Neural cell (in vitro differentiated cells): ENCODE results near the gene C1orf210. TPM values are rescaled to one million over a fixed set of nuclear protein-coding genes. Genes with fewer than 3 reads are reported as not detected.

Source experiments
- H2AFZ ChIP-seq: fragments of 200-600, 300-800 bp; sonication (generic), shearing (Covaris generic); 2 replicates; pipeline ENCODE4 v1.6.0; 2014; ENCODE audit warnings: low read depth, mild to moderate bottlenecking, antibody characterized with exemption, low read length, moderate library complexity
- H3F3A ChIP-seq: fragments of 200-600 bp; shearing (Covaris generic); 2 replicates; pipeline ENCODE4 v1.6.1; 2016; ENCODE audit warnings: mild to moderate bottlenecking, moderate library complexity, mixed read lengths, antibody characterized with exemption, low read length; ENCODE audit not compliant: insufficient read depth, poor library complexity, severe bottlenecking
- H3K27ac ChIP-seq: fragments of 200-600, 300-800 bp; sonication (generic), shearing (Covaris generic); 2 replicates; pipeline ENCODE4 v1.5.1; 2014; ENCODE audit warnings: mild to moderate bottlenecking, low read length, moderate library complexity
- H3K27me3 ChIP-seq: fragments of 300-800, 200-600 bp; sonication (generic), shearing (Covaris generic); 2 replicates; pipeline ENCODE4 v1.6.0; 2014; ENCODE audit warnings: mild to moderate bottlenecking, low read depth, low read length, moderate library complexity; ENCODE audit not compliant: insufficient read depth
- H3K36me3 ChIP-seq: fragments of 300-800, 200-600 bp; sonication (generic), shearing (Covaris generic); 2 replicates; pipeline ENCODE4 v1.5.1; 2014; ENCODE audit warnings: mild to moderate bottlenecking, antibody characterized with exemption, low read length, moderate library complexity; ENCODE audit not compliant: insufficient read depth
- H3K4me2 ChIP-seq: fragments of 300-800, 200-600 bp; sonication (generic), shearing (Covaris generic); 2 replicates; pipeline ENCODE4 v1.6.0; 2014; ENCODE audit warnings: mild to moderate bottlenecking, low read length
- H3K4me3 ChIP-seq: fragments of 300-800, 200-600 bp; sonication (generic), shearing (Covaris generic); 2 replicates; pipeline ENCODE4 v1.5.1; 2014; ENCODE audit warnings: mild to moderate bottlenecking, low read length, moderate library complexity
- H3K79me2 ChIP-seq: fragments of 200-600 bp; shearing (Covaris generic); replicated peaks from 2 replicates; pipeline ENCODE4 v1.6.0; 2014; ENCODE audit warnings: mild to moderate bottlenecking, low read length, moderate library complexity; ENCODE audit not compliant: insufficient read depth
- H3K9ac ChIP-seq: fragments of 300-800, 200-600 bp; sonication (generic), shearing (Covaris generic); 2 replicates; pipeline ENCODE4 v1.6.1; 2016; ENCODE audit warnings: mild to moderate bottlenecking, low read length, mixed read lengths
- H3K9me2 ChIP-seq: fragments of 200-600 bp; shearing (Covaris generic); 2 replicates; pipeline ENCODE4 v1.6.1; 2016; ENCODE audit warnings: mild to moderate bottlenecking, low read length, mixed read lengths; ENCODE audit not compliant: insufficient read depth
- H3K9me3 ChIP-seq: fragments of 200-600, 300-800 bp; sonication (generic), shearing (Covaris generic); 2 replicates; pipeline ENCODE4 v1.6.1; 2016; ENCODE audit warnings: mild to moderate bottlenecking, mixed run types, low read length, moderate library complexity, mixed read lengths
- H4K20me1 ChIP-seq: fragments of 200-600 bp; shearing (Covaris generic); 2 replicates; pipeline ENCODE4 v1.6.1; 2016; ENCODE audit warnings: mild to moderate bottlenecking, mixed run types; ENCODE audit not compliant: insufficient read depth
- EP300 ChIP-seq: fragments of 450-650 bp; conservative IDR thresholded peaks from 2 replicates; pipeline ENCODE4 v1.6.1; 2014; ENCODE audit warnings: antibody characterized with exemption, mild to moderate bottlenecking, moderate library complexity; ENCODE audit not compliant: poor library complexity, severe bottlenecking
- EZH2 ChIP-seq: fragments of 200-600, 300-800 bp; shearing (Covaris generic), sonication (generic); IDR thresholded peaks from 2 replicates; pipeline ENCODE4 v1.6.1; 2014; ENCODE audit warnings: antibody characterized with exemption, low read length, borderline replicate concordance, mild to moderate bottlenecking; ENCODE audit not compliant: insufficient read depth, poor library complexity, severe bottlenecking
- MXI1 ChIP-seq: fragments of 450-650 bp; conservative IDR thresholded peaks from 2 replicates; pipeline ENCODE4 v1.6.1; 2014; ENCODE audit warnings: antibody characterized with exemption, mild to moderate bottlenecking; ENCODE audit not compliant: poor library complexity, severe bottlenecking
- POLR2AphosphoS5 ChIP-seq: IDR thresholded peaks from 2 replicates; pipeline ENCODE4 v1.6.1; 2012
- RAD21 ChIP-seq: fragments of 450-650 bp; conservative IDR thresholded peaks from 2 replicates; pipeline ENCODE4 v1.6.1; 2014; ENCODE audit warnings: antibody characterized with exemption, mild to moderate bottlenecking, moderate library complexity
- SMC3 ChIP-seq: fragments of 450-650 bp; conservative IDR thresholded peaks from 2 replicates; pipeline ENCODE4 v1.6.1; 2014; ENCODE audit warnings: antibody characterized with exemption, mild to moderate bottlenecking, moderate library complexity; ENCODE audit not compliant: poor library complexity
- TAF1 ChIP-seq: IDR thresholded peaks from 2 replicates; pipeline ENCODE4 v1.6.1; 2012; ENCODE audit warnings: low read depth
- polyA plus RNA-seq: library from polyadenylated mRNA; depleted of rRNA; stranded (reverse); fragments of >200 nt; gene quantifications from 2 replicates; pipeline ENCODE4 v1.2.3, GENCODE V29; 2014
- TF ChIP-seq, protein P1 (sequence below): fragments of 450-650 bp; IDR thresholded peaks from 2 replicates; pipeline ENCODE4 v1.5.1; 2014; ENCODE audit warnings: antibody characterized with exemption, mild to moderate bottlenecking, moderate library complexity; ENCODE audit not compliant: poor library complexity, severe bottlenecking
- TF ChIP-seq, protein P2 (sequence below): IDR thresholded peaks from 2 replicates; pipeline ENCODE4 v1.6.1; 2012; ENCODE audit warnings: borderline replicate concordance

Gene C1orf210
- polyA plus RNA-seq, 1 donor from 2014 or later = not detected

DNA sequence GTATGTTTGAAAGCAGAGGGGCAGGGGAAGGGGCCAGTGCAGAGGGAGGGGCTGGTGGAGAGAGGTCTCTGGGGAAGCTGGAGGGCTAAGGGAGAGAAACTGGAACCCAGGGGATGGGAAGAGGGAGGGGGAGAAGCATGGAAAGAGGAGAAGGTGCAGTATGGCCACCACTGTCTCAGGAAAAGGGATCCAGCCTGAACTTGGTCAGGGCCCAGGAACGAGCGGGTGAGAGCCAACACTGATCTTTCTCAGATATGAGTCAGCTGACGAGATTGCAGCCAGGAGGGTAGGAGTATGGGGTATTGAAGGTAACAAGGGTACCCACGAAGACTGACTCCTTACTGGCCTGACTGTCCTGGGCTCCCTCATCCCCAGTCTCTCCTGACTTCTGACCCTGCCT is 33.5 kb upstream of the C1orf210 start:
- Histone ChIP-seq H3K27me3 (no peaks in the 10 kb centered on the region), H3K4me2 (no peak overlapping the region), H2AFZ (no peak overlapping the region), H3K9me2 (no peaks in the 10 kb centered on the region), H3K27ac (no peak overlapping the region), H3F3A (no peaks in the 10 kb centered on the region), H3K9me3 (no peaks in the 10 kb centered on the region), H3K36me3 (no peaks in the 10 kb centered on the region), H3K4me3 (no peak overlapping the region), H3K79me2 (no peaks in the 10 kb centered on the region), H4K20me1 (no peaks in the 10 kb centered on the region), H3K9ac (no peak overlapping the region)
- TF ChIP-seq TAF1 (no peak), POLR2AphosphoS5 (no peak), EP300 (no peak), RAD21 (no peak), MXI1 (no peak), SMC3 (no peak), EZH2 (no peak)
- TF ChIP-seq, protein P1, sequence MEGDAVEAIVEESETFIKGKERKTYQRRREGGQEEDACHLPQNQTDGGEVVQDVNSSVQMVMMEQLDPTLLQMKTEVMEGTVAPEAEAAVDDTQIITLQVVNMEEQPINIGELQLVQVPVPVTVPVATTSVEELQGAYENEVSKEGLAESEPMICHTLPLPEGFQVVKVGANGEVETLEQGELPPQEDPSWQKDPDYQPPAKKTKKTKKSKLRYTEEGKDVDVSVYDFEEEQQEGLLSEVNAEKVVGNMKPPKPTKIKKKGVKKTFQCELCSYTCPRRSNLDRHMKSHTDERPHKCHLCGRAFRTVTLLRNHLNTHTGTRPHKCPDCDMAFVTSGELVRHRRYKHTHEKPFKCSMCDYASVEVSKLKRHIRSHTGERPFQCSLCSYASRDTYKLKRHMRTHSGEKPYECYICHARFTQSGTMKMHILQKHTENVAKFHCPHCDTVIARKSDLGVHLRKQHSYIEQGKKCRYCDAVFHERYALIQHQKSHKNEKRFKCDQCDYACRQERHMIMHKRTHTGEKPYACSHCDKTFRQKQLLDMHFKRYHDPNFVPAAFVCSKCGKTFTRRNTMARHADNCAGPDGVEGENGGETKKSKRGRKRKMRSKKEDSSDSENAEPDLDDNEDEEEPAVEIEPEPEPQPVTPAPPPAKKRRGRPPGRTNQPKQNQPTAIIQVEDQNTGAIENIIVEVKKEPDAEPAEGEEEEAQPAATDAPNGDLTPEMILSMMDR = no peak
- TF ChIP-seq, protein P2, sequence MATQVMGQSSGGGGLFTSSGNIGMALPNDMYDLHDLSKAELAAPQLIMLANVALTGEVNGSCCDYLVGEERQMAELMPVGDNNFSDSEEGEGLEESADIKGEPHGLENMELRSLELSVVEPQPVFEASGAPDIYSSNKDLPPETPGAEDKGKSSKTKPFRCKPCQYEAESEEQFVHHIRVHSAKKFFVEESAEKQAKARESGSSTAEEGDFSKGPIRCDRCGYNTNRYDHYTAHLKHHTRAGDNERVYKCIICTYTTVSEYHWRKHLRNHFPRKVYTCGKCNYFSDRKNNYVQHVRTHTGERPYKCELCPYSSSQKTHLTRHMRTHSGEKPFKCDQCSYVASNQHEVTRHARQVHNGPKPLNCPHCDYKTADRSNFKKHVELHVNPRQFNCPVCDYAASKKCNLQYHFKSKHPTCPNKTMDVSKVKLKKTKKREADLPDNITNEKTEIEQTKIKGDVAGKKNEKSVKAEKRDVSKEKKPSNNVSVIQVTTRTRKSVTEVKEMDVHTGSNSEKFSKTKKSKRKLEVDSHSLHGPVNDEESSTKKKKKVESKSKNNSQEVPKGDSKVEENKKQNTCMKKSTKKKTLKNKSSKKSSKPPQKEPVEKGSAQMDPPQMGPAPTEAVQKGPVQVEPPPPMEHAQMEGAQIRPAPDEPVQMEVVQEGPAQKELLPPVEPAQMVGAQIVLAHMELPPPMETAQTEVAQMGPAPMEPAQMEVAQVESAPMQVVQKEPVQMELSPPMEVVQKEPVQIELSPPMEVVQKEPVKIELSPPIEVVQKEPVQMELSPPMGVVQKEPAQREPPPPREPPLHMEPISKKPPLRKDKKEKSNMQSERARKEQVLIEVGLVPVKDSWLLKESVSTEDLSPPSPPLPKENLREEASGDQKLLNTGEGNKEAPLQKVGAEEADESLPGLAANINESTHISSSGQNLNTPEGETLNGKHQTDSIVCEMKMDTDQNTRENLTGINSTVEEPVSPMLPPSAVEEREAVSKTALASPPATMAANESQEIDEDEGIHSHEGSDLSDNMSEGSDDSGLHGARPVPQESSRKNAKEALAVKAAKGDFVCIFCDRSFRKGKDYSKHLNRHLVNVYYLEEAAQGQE = no peak

GRCh38 chr1:43317817-43318471 is 32.6 kb upstream of the C1orf210 start:
- no peaks in the 10 kb centered on the region for H3F3A ChIP-seq
- no peaks in the 10 kb centered on the region for H3K36me3 ChIP-seq
- no peak overlapping the region for H3K4me2 ChIP-seq
- H2AFZ ChIP-seq = no peak overlapping the region
- H3K27ac ChIP-seq = no peak overlapping the region
- H3K79me2 ChIP-seq = no peaks in the 10 kb centered on the region
- H4K20me1 ChIP-seq = no peaks in the 10 kb centered on the region
- TF ChIP-seq TAF1 (no peak), EP300 (no peak), RAD21 (no peak), POLR2AphosphoS5 (no peak), EZH2 (no peak)
- TF ChIP-seq, protein P2 = no peak
- TF ChIP-seq, protein P1 = no peak
- no peaks in the 10 kb centered on the region for H3K27me3 ChIP-seq
- no peak overlapping the region for H3K4me3 ChIP-seq
- H3K9me3 ChIP-seq = no peaks in the 10 kb centered on the region
- H3K9ac ChIP-seq = no peak overlapping the region
- H3K9me2 ChIP-seq = no peaks in the 10 kb centered on the region
